NCI-H526 (cell line): Measurements from ENCODE around the gene LIN54.
"Not testable (repeated sequence)": the region's sequence is repeated elsewhere in the genome, so short reads cannot be mapped to it uniquely, and the experiment has no call there.

Experiments used
- DNase-seq, 2 experiments: peaks; one replicate each; lab custom pipeline; 2025; lab: John Stamatoyannopoulos, UW

LIN54 gene

DNA sequence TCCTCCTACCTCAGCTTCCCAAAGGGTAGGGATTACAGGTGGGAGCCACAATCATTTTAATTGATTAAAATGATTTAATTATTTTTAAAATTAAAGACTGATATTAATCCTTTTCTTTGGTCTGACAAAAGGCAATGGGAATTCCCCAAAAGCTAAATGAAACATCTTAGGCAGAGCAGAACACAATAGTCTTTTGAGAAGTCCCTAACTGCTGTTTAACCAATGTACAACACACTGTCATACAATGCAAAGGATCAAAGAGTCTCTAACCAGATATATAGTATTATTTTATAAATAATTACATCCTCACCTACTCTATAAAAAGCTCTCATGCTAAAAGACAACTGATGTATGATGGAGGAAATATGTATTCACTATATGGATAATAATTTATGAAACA, 63.1 kb downstream of the LIN54 start:
- DNase-seq, result no peak

DNA sequence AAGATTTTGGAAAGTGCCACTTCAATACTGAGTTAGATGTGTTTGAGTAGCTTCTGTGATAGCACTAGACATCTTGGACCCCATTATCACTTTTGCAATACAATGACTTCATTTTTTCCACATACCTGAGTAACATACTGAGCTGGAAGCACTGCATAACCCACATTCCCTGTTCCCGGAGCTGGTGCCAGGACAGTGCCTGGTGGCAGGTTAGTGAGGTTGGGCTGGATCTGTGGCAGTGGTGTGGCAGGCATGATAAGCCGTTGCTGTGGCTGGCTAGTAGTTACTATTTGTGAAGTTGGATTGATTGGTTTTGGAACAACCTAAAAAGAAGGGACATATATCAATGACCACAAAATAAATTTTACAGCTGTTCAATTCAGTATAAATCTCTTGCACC, 71.2 kb downstream of the LIN54 start:
- DNase-seq, result no peak

DNA sequence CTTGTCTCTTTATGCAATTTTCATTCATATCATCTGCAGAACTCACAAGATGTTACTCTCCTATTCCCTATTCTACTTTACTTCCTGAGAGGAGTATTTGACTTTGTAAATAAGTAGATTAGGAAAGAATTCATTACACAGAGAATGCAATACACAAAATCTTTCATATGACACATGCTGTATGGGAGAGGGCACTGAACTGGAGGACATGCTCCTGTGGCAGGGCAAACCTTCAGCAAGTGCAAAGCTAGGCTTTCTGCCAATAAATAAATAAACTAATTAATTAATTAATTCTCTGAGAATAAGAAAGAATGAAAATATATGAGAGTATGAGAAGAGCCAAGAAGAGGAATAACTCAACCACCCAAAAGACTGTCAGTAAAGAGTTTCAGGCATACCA, 76.2 kb downstream of the LIN54 start:
- no peak for DNase-seq

DNA sequence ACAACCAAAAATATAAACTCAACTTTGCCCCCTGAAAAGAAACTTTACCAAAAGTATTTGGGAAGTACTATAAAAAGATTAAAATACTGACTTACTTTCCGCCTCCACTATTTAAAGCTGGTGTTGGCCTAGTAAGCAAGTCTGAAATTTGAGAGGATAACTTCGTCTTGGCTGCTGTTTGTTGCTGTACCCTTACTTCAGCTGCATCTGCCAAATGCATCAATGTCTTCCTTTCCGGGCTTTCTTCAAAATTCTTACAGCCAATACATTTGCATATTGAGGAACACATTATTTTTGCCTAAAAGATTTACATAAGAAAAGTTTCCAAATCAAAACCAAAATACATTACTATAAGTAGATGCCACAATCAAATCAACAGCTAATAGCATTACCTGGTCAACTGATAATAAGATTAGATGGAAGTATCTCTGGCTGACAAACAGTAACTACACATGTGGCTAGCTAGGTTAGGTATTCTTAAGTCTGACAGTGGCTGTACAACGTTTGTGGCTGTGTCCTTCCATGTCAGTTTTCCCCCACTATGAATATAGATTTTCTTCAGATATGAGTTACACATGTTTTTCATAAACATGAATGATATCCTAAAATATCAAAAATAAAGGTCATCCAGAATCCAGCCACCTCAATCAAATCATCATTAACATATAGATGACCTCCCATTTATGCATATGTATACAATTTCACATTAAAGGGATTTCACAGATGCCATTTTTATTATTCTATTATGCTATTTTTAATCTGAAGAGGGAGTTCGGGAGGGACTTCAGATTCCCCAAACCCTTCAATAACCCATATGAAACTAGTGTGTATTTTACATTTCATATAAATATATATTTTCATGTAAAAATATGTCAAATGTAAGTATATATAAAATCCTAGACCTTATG, 79.5 kb downstream of the LIN54 start:
- no peak for DNase-seq

DNA sequence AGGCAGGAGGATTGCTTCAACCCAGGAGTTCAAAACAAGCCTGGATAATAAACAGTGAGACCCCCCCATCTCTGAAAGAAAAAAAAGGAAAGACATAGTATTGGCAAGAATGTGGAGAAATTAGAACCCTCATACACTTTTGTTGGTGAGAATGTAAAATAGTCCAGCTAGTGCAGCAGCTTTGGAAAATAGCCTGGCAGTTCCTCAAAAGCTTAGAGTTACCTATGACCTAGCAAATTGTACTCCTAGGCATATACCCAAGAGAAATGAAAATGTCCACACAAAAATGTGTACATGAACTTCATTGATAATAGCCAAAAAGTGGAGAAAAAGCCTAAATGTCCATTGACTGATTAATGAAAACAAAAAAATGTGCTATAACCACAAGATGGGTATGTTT, 88.8 kb downstream of the LIN54 start:
- DNase-seq, result no peak

DNA sequence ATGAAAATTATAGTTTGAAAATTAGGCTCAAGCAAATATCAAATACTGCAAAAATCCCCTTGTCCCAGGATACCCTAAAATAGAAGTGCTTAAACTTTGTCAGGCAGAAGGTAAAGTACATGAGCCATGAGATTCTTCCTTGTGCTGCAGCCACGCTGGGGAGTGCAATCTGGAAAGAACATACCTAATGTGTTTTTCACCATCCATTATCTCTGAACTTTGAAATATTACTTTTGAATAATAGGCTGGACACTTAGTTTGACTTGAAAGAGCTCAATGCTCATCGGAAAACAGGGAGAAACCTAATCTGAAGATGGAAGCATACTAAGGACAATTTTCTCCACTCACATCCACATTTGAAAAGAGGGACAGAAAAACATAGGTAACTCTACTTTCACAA, 91.2 kb downstream of the LIN54 start:
- no peak for DNase-seq

DNA sequence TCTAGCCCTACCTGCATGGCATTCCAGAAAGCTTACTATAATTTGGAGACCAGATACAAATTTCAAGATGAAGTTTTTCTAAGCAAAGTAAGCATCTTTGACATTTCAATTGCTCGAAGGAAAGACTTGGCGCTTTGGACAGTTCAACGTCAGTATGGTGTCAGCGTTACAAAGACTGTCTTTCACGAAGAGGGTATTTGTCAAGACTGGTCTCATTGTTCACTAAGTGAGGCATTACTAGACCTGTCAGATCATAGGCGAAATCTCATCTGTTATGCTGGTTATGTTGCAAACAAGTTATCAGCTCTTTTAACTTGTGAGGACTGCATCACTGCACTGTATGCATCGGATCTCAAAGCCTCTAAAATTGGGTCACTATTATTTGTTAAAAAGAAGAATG, 92.5 kb downstream of the LIN54 start:
- DNase-seq, result no peak

DNA sequence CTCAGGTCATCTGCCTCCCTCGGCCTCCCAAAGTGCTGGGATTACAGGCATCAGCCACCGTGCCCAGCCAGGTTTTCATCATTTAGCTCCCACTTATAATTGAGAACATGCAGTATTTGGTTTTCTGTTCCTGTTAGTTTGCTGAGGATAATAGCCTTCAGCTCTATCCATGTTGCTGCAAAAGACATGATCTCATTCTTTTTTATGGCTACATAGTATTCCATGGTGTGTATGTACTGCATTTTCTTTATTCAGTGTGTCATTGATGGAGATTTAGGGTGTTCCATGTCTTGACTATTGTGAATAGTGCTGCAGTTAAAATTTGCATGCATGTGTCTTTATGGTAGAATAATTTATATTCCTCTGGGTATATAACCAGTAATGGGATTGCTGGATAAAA, 96.7 kb downstream of the LIN54 start:
- DNase-seq, result not testable (repeated sequence)

DNA sequence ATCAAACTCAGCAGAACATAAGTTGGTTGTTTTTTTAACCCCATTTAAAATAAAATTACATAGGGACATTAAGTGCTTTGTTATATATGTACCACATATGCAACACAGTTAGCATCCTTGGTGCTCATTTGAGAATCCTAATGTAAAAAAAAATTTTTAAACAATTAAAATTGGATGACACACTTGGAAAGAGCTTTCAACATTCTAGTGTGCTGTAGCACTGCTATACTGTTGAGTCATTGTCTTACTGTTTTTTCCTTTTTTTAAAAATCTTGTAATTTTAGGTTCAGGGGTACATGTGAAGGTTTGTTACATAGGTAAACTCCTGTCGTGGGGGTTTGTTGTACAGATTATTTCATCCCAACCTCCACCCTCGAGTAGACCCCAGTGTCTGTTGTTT, 97.3 kb downstream of the LIN54 start:
- DNase-seq, result no peak

DNA sequence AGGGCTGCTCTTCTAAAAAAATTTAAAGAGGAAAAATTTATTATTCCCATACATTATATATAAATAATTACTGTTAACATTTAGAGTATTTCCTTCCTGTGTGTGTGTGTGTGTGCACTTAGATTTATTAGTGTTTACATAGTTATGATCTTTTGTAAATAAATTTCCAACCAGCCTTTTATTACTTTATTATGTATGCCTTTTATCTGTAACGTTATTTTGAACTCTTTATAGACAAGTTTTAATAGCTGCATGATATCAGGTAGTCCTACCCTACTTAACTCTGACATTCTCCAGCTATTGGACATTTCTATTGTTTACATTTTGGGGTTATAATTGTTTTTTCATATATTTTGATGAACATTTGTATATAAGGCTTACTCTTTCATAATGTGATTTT, 101.3 kb downstream of the LIN54 start:
- no peak for DNase-seq

DNA sequence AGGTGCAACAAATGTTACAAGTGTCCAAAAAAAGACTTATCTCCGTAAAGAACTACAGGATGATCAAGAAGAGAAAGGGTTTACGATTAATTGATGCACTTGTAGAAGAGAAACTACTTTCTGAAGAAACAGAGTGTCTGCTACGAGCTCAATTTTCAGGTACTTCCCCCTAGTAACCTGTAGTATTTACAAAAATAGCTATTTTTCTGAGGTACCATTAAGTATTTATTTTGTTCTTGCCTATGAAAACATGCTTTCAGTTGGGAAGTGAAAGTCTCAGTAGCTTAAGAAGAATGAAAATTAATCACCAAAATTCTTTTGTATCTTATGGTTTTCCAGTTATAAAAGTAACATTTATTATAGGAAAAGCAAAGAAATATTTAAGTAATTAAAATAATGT, 104.2 kb downstream of the LIN54 start:
- DNase-seq, result no peak

DNA sequence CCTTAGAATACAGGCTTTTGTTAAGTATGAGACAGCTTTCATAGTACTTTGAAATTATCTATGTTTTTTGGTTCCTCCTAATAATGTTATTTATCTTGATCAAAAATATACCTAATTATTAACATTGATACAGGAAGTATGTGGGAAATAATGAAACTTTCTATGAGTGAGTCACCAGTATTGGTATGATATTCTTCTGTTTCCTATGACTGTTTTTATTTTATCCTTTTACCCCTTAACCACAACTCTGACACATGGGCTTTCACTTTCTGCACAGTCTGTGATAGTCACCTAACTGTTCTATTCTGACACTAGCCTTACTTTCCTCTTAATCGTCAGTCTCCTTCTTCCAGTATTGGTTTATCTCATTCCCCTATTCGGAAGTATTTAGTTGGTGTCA, 105.4 kb downstream of the LIN54 start:
- no peak for DNase-seq

DNA sequence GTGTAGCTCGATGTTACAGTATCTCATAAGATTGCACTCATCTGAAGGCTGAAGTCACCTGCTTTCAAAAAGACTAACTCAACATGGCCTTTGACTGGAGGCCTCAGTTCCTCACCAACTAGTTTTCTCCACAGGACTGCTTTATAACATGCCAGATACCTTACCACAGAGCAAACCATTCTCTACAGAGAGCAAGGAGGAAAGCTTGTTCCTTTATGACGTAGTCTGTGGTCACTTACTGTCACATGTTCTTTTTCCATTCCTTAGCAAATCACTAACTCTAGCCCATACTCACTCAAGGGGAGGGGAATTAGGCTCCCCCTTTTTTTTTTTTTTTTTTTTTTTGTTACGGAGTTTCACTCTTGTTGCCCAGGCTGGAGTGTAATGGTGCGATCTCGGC, 106.9 kb downstream of the LIN54 start:
- DNase-seq, result no peak

DNA sequence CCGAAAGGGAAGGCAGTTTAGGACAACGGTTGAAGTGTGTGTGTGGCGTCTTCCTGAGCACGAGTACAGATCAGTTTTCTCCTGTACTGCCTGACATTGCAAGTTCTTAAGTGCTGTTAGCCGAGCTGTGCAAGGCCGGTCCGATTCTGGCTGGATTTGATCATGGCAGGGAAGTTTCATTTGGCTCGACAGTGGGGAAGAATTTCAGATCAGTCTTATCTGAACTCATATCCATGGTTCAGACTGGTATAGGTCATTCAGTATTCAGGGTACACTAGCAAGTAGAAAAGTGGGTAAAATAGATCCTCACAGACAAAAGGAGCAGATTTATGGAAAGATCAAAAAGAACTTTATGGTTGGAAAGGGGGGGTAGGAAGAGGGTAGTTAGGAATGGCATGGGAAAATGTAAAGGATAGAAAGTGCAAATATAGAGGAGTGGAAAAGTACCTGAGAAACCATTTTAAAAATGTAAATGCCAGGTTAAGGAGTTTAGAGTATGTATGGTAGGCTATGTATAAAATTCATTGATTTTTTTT, 109.4 kb downstream of the LIN54 start:
- peak in 1 of 2 experiments; percentile 75 for DNase-seq

DNA sequence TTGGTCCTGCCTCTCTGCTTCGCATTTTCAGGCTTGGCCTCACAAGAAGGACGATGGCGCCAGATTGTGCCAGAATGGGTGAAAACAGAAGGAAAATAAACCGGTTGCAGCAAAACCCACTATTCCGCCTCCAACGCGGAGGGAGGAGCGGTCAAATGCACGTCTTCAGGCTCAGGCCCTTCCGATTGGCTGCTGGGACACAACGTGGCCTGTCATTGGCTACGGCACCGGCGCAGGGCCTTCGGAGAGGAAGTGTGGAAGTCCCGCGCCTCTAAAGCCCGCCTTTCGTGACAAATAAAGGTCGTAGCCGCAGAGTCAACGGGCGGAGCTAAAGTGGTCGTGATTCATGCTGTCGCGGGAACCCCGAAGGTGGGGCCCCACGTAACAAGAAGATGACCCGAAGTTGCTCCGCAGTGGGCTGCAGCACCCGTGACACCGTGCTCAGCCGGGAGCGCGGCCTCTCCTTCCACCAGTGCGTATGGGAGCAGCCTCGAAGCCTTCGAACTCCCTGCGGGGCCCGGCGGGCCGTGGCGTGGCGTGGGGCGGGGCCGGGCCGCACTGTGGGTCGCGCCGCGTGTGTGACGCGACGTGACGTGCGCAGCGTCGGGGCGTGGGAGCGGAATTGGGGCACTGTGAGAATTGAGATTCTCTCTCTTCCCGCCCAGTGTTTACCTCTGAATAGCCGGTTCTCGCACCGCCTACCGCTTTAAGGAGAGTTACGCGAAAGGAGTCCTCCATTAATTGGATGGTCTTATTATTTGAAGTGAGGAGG, 110.0 kb downstream of the LIN54 start, which contains the start of gene THAP9:
TSS of gene THAP9 (plus strand) at position 325 of the 772 bp plus-strand sequence. CDS start at position 393, 68 bp downstream.
- DNase-seq, result peak; percentile 94

DNA sequence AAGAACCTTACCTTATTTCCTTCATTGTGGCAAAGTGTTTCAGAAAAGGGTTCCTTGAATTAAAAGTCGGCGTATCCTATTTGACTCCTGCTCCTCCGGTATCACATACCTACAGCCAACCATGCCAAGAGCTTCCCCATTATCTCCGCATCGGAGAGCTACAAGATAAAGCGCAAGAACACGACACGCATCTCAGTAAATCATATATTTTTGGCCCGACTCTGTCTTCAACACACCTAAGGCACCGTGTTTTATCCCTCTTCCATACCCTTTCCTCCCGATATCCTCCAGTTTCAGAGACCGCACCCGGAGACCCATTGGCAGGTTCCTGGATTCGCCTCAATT, 110.6 kb downstream of the LIN54 start:
- DNase-seq, result peak in 1 of 2 experiments; percentile 24

DNA sequence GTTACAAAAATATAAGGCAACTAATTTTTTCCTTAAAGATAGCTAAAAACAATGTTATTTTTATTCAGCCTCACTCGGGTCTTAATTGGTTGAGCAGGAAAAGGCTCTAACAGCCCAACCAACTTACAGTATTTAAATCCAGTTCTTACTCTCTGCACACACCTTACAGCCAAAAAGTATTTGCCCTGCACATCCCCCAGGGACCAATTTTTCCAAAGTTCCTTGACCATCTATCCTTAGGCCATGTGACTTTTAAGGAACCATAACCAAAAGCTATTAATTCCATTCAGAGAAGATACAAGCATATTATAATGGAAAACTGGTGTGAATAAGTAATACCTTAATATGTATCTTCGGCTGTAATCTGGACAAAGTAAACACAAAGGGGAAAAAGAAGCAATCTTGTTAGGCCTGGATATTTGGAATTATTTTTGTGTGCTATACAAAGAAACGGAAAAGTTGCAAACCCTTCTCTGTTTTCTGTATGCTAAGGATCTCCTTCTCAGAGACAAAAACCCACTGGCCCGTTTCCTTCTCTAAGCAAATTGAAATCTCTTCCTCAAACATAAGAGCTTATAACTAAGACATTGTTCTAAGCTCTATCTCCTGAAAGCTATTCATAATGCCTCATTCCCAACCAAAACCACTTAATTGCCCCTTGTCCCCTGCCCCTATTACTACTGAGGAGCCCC, 111.1 kb downstream of the LIN54 start:
- peak in 1 of 2 experiments; percentile 19 for DNase-seq

DNA sequence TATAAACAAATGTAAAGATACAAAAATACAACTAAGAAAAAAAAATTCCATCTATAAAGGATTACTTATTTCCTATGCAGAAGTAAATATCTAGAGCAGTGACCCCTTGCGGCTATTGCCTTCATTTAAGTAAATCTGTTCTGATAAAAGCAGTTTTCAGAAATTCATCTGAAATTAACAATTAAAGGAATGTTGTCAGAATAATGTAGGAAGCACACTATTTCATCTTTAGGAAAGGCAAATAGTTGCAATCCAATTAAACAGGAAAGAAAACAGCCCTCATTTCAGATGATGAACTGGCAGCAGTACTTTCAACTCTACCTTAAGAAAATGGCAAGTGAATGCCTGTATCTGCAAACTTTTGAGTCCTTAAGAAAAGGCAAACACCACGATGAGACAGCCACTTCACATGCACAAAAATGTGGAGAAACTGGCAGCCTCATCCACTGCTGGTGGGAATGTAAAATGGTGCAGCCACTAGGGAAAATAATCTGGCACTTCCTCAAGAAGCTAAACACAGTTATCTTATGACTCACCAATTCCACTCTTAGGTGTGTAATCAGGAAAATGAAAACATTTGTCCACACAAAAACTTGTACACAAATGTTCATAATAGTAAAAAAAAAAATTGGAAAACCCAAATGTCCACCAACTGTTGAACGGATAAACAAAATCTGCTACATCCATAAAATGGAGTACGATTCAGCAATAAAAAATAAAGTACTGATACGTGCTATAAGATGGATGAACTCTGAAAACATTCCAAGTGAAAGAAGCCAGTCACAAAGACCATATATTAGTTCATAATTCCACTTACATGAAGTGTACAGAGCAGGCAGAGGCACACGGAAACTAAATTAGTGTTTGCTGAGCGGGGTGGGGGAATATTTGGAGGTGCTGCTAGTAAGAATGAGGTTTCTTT, 112.0 kb downstream of the LIN54 start:
- DNase-seq, result peak in 1 of 2 experiments; percentile 19

DNA sequence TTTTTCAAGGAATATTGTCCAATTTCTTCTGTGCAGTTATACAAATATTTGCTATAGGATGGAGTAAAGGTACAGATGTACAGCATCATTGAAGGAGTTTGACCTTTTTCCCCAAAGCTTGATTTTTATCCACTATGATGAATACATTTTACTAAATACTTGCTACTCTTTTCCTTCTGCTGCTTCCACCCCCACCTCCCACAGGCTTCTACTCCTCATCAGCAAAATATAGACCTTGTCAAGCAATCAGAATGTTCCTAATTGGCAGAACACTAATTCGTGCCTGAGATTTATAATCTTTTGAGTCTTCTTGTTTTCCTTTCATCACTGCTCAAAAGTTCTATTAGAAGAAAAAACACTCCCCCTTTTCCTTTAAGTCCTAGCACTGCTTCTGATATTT, 113.9 kb downstream of the LIN54 start:
- no peak for DNase-seq

DNA sequence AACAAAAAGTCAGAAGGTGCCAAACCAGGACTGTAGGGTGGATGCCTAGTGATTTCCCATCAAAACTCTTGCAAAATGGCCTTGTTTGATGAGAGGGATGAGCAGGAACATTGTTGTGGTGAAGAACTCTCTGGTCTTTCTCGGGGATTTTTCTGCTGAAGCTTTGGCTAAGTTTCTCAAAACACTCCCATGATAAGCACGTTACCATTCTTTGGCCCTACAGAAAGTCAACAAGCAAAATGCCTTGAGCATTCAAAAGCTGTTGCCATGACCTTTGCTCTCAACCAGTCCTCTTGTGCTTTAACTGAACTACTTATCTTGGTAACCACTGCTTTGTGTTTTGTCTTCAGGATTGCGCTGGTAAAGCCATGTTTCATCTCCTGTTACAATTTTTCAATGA, 116.7 kb downstream of the LIN54 start:
- DNase-seq, result no peak

DNA sequence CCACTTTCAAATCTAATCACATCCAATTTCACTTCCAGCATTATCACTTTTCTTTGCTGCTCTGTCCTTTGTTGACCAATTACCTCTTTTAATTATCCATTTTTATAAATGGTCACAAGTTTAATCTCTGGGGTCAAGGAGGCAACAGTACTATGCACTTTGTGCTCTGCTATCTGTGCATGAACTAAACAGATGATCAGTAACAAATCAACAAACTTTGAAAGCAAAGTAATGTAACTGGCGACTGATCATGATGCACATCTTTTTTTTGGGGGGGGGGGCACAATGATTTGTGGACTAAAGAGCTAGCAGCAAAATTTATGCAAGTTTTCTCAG, 118.2 kb downstream of the LIN54 start:
- no peak for DNase-seq
